ENCODE results near the gene STXBP4.

- TF ChIP-seq, protein P1, sequence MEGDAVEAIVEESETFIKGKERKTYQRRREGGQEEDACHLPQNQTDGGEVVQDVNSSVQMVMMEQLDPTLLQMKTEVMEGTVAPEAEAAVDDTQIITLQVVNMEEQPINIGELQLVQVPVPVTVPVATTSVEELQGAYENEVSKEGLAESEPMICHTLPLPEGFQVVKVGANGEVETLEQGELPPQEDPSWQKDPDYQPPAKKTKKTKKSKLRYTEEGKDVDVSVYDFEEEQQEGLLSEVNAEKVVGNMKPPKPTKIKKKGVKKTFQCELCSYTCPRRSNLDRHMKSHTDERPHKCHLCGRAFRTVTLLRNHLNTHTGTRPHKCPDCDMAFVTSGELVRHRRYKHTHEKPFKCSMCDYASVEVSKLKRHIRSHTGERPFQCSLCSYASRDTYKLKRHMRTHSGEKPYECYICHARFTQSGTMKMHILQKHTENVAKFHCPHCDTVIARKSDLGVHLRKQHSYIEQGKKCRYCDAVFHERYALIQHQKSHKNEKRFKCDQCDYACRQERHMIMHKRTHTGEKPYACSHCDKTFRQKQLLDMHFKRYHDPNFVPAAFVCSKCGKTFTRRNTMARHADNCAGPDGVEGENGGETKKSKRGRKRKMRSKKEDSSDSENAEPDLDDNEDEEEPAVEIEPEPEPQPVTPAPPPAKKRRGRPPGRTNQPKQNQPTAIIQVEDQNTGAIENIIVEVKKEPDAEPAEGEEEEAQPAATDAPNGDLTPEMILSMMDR (IDR thresholded peaks at IDR 0.05): no peak
- TF ChIP-seq POLR2A (IDR thresholded peaks at IDR 0.05): no peak
These were observed 88.0 kb downstream of the STXBP4 start for GRCh38 chr17:55056526-55056925.
